ENCODE measurements around the gene GNG7.

Gene GNG7

GRCh38 chr19:2726160-2726855 is 23.8 kb upstream of the GNG7 start:
- Histone ChIP-seq H3K9me3 (ENCODE audit: control insufficient read depth in 2 of 2, low read length in 2 of 2) (no peaks in the 10 kb centered on the region), H3K4me1 (ENCODE audit: control insufficient read depth, insufficient read depth, low read length) (peaks cover 21% of the 10 kb centered on the region), H3K27ac (ENCODE audit: low read length) (no peak overlapping the region), H3K27me3 (ENCODE audit: control insufficient read depth in 1 of 2, insufficient read depth in 2 of 2, low read length in 2 of 2) (peaks cover 25 to 28% of the 10 kb centered on the region in 2 donors), H3K36me3 (ENCODE audit: control insufficient read depth in 2 of 2, insufficient read depth in 2 of 2, low read length in 2 of 2) (no peaks in the 10 kb centered on the region), H3K4me3 (ENCODE audit: low read length in 2 of 2) (no peak overlapping the region), H3K9ac (ENCODE audit: low read length in 2 of 2) (no peak overlapping the region)

GRCh38 chr19:2724148-2724557 is 21.7 kb upstream of the GNG7 start:
- no peak overlapping the region for H3K4me3 ChIP-seq (ENCODE audit: low read length in 2 of 2)
- no peak overlapping the region for H3K9ac ChIP-seq (ENCODE audit: low read length in 2 of 2)
- H3K4me1 ChIP-seq (ENCODE audit: control insufficient read depth, insufficient read depth, low read length): peaks cover 29% of the 10 kb centered on the region
- no peaks in the 10 kb centered on the region for H3K9me3 ChIP-seq (ENCODE audit: control insufficient read depth in 2 of 2, low read length in 2 of 2)
- no peak overlapping the region for H3K27ac ChIP-seq (ENCODE audit: low read length)
- no peaks in the 10 kb centered on the region for H3K36me3 ChIP-seq (ENCODE audit: control insufficient read depth in 2 of 2, insufficient read depth in 2 of 2, low read length in 2 of 2)
- peaks cover 30 to 37% of the 10 kb centered on the region in 2 donors for H3K27me3 ChIP-seq (ENCODE audit: control insufficient read depth in 1 of 2, insufficient read depth in 2 of 2, low read length in 2 of 2)

- peak overlapping the region; percentile 49 for H3K27ac ChIP-seq (ENCODE audit: low read length)
- H3K4me1 ChIP-seq (ENCODE audit: control insufficient read depth, insufficient read depth, low read length): peaks cover 29% of the 10 kb centered on the region
- no peak overlapping the region for H3K9ac ChIP-seq (ENCODE audit: low read length in 2 of 2)
- H3K36me3 ChIP-seq (ENCODE audit: control insufficient read depth in 2 of 2, insufficient read depth in 2 of 2, low read length in 2 of 2): no peaks in the 10 kb centered on the region
- H3K9me3 ChIP-seq (ENCODE audit: control insufficient read depth in 2 of 2, low read length in 2 of 2): no peaks in the 10 kb centered on the region
- peaks cover 30 to 37% of the 10 kb centered on the region in 2 donors for H3K27me3 ChIP-seq (ENCODE audit: control insufficient read depth in 1 of 2, insufficient read depth in 2 of 2, low read length in 2 of 2)
- H3K4me3 ChIP-seq (ENCODE audit: low read length in 2 of 2): peak overlapping the region in 1 of 2 donors; percentile 29
These were observed 21.3 kb upstream of the GNG7 start for GRCh38 chr19:2723747-2724146.

- Histone ChIP-seq H3K4me3 (ENCODE audit: low read length in 2 of 2) (peak overlapping the region in 1 of 2 donors; percentile 29), H3K27ac (ENCODE audit: low read length) (peak overlapping the region; percentile 49), H3K36me3 (ENCODE audit: control insufficient read depth in 2 of 2, insufficient read depth in 2 of 2, low read length in 2 of 2) (no peaks in the 10 kb centered on the region), H3K9me3 (ENCODE audit: control insufficient read depth in 2 of 2, low read length in 2 of 2) (no peaks in the 10 kb centered on the region), H3K4me1 (ENCODE audit: control insufficient read depth, insufficient read depth, low read length) (peaks cover 29% of the 10 kb centered on the region), H3K9ac (ENCODE audit: low read length in 2 of 2) (peak overlapping the region in 1 of 2 donors; percentile 55), H3K27me3 (ENCODE audit: control insufficient read depth in 1 of 2, insufficient read depth in 2 of 2, low read length in 2 of 2) (peaks cover 30 to 37% of the 10 kb centered on the region in 2 donors)
These were observed 20.8 kb upstream of the GNG7 start for GRCh38 chr19:2723345-2723715.

- Histone ChIP-seq H3K9me3 (ENCODE audit: control insufficient read depth in 2 of 2, low read length in 2 of 2) (no peaks in the 10 kb centered on the region), H3K4me3 (ENCODE audit: low read length in 2 of 2) (peak overlapping the region in 1 of 2 donors; percentile 29), H3K27me3 (ENCODE audit: control insufficient read depth in 1 of 2, insufficient read depth in 2 of 2, low read length in 2 of 2) (peaks cover 30 to 37% of the 10 kb centered on the region in 2 donors), H3K27ac (ENCODE audit: low read length) (peak overlapping the region; percentile 49), H3K36me3 (ENCODE audit: control insufficient read depth in 2 of 2, insufficient read depth in 2 of 2, low read length in 2 of 2) (no peaks in the 10 kb centered on the region), H3K4me1 (ENCODE audit: control insufficient read depth, insufficient read depth, low read length) (peaks cover 29% of the 10 kb centered on the region), H3K9ac (ENCODE audit: low read length in 2 of 2) (peak overlapping the region in 1 of 2 donors; percentile 55)
These were observed 20.2 kb upstream of the GNG7 start for GRCh38 chr19:2722541-2723344.

- no peak overlapping the region for H3K9ac ChIP-seq (ENCODE audit: low read length in 2 of 2)
- peaks cover 22 to 30% of the 10 kb centered on the region in 2 donors for H3K27me3 ChIP-seq (ENCODE audit: control insufficient read depth in 1 of 2, insufficient read depth in 2 of 2, low read length in 2 of 2)
These were observed 19.4 kb upstream of the GNG7 start for GRCh38 chr19:2721570-2722540.

GRCh38 chr19:2720777-2721569 is 18.5 kb upstream of the GNG7 start, which contains the start of gene DIRAS1:
Gene DIRAS1, minus strand, starts transcription at chr19:2721372. Its CDS starts 3,566 bp downstream, at chr19:2717806.
- Histone ChIP-seq H3K27me3 (ENCODE audit: control insufficient read depth in 1 of 2, insufficient read depth in 2 of 2, low read length in 2 of 2) (peaks cover 15 to 24% of the 10 kb centered on the region in 2 donors), H3K4me1 (ENCODE audit: control insufficient read depth, insufficient read depth, low read length) (peaks cover 29% of the 10 kb centered on the region), H3K4me3 (ENCODE audit: low read length in 2 of 2) (peak within 1 kb of the TSS in 1 of 2 donors; percentile 47), H3K36me3 (ENCODE audit: control insufficient read depth in 2 of 2, insufficient read depth in 2 of 2, low read length in 2 of 2) (no peaks in the 10 kb centered on the region), H3K9ac (ENCODE audit: low read length in 2 of 2) (no peak within 1 kb of the TSS), H3K27ac (ENCODE audit: low read length) (no peak within 1 kb of the TSS), H3K9me3 (ENCODE audit: control insufficient read depth in 2 of 2, low read length in 2 of 2) (no peaks in the 10 kb centered on the region)

More at GRCh38 chr19:2721570-2722540, 19.4 kb upstream of the GNG7 start:
- Histone ChIP-seq H3K36me3 (ENCODE audit: control insufficient read depth in 2 of 2, insufficient read depth in 2 of 2, low read length in 2 of 2) (no peaks in the 10 kb centered on the region), H3K27ac (ENCODE audit: low read length) (no peak overlapping the region), H3K4me1 (ENCODE audit: control insufficient read depth, insufficient read depth, low read length) (peaks cover 29% of the 10 kb centered on the region), H3K9me3 (ENCODE audit: control insufficient read depth in 2 of 2, low read length in 2 of 2) (no peaks in the 10 kb centered on the region), H3K4me3 (ENCODE audit: low read length in 2 of 2) (peak overlapping the region in 1 of 2 donors; percentile 47)

GRCh38 chr19:2719920-2720776 is 17.7 kb upstream of the GNG7 start:
- Histone ChIP-seq H3K4me1 (ENCODE audit: control insufficient read depth, insufficient read depth, low read length) (peaks cover 29% of the 10 kb centered on the region), H3K9me3 (ENCODE audit: control insufficient read depth in 2 of 2, low read length in 2 of 2) (peaks cover 4% of the 10 kb centered on the region in 2 donors), H3K27me3 (ENCODE audit: control insufficient read depth in 1 of 2, insufficient read depth in 2 of 2, low read length in 2 of 2) (peaks cover 18 to 23% of the 10 kb centered on the region in 2 donors), H3K4me3 (ENCODE audit: low read length in 2 of 2) (peak overlapping the region in 1 of 2 donors; percentile 44), H3K36me3 (ENCODE audit: control insufficient read depth in 2 of 2, insufficient read depth in 2 of 2, low read length in 2 of 2) (no peaks in the 10 kb centered on the region), H3K27ac (ENCODE audit: low read length) (no peak overlapping the region), H3K9ac (ENCODE audit: low read length in 2 of 2) (no peak overlapping the region)

- H3K36me3 ChIP-seq (ENCODE audit: control insufficient read depth in 2 of 2, insufficient read depth in 2 of 2, low read length in 2 of 2): no peaks in the 10 kb centered on the region
- H3K27me3 ChIP-seq (ENCODE audit: control insufficient read depth in 1 of 2, insufficient read depth in 2 of 2, low read length in 2 of 2): peaks cover 18 to 23% of the 10 kb centered on the region in 2 donors
- no peak overlapping the region for H3K4me3 ChIP-seq (ENCODE audit: low read length in 2 of 2)
- H3K9me3 ChIP-seq (ENCODE audit: control insufficient read depth in 2 of 2, low read length in 2 of 2): peaks cover 4 to 9% of the 10 kb centered on the region in 2 donors
- no peak overlapping the region for H3K27ac ChIP-seq (ENCODE audit: low read length)
- peaks cover 29% of the 10 kb centered on the region for H3K4me1 ChIP-seq (ENCODE audit: control insufficient read depth, insufficient read depth, low read length)
- no peak overlapping the region for H3K9ac ChIP-seq (ENCODE audit: low read length in 2 of 2)
These were observed 16.8 kb upstream of the GNG7 start for GRCh38 chr19:2719232-2719735.
